NCI-H1417 (cell line): Measurements from ENCODE around the gene TLL2.
A peak's percentile ranks its signal among the peaks of the same experiment; 100 is the strongest.
"Not testable (repeated sequence)": the region's sequence is repeated elsewhere in the genome, so short reads cannot be mapped to it uniquely, and the experiment has no call there.

Source experiments
- DNase-seq, 3 experiments: peaks; one replicate each; lab custom pipeline; 2025; lab: John Stamatoyannopoulos, UW

TLL2 gene

GRCh38 chr10:96513698-96514561 is at the start of gene TLL2:
TLL2 (minus strand) TSS chr10:96513926; CDS start chr10:96513685, 241 bp downstream.
- peak; percentile 68 to 90 (median 85) for DNase-seq

- DNase-seq: no peak
These were observed 47.5 kb upstream of the TLL2 start for GRCh38 chr10:96560966-96561887.

GRCh38 chr10:96560489-96560888 is 46.8 kb upstream of the TLL2 start:
- DNase-seq: no peak

- DNase-seq: peak in 1 of 3 experiments; percentile 14
These were observed 42.3 kb upstream of the TLL2 start for GRCh38 chr10:96556003-96556402.

- DNase-seq: no peak
These were observed 41.6 kb upstream of the TLL2 start for GRCh38 chr10:96555330-96555729.

- peak; percentile 36 to 77 (median 71) for DNase-seq
These were observed 34.9 kb upstream of the TLL2 start for GRCh38 chr10:96548589-96548988.

- DNase-seq: not testable (repeated sequence)
These were observed 31.8 kb upstream of the TLL2 start for GRCh38 chr10:96545558-96545957.

- no peak for DNase-seq
These were observed 28.2 kb upstream of the TLL2 start for GRCh38 chr10:96541921-96542320.

GRCh38 chr10:96540240-96540639 is 26.5 kb upstream of the TLL2 start:
- DNase-seq: no peak

GRCh38 chr10:96538683-96539082 is 25.0 kb upstream of the TLL2 start:
- no peak for DNase-seq

GRCh38 chr10:96536129-96536528 is 22.4 kb upstream of the TLL2 start:
- DNase-seq: no peak

- DNase-seq: no peak
These were observed 18.8 kb upstream of the TLL2 start for GRCh38 chr10:96532523-96532922.

- no peak for DNase-seq
These were observed 16.0 kb upstream of the TLL2 start for GRCh38 chr10:96529634-96530279.

- DNase-seq: no peak
These were observed 11.0 kb upstream of the TLL2 start for GRCh38 chr10:96524741-96525140.

- no peak for DNase-seq
These were observed 3.6 kb upstream of the TLL2 start for GRCh38 chr10:96517284-96517683.

- DNase-seq: no peak
These were observed 2.6 kb upstream of the TLL2 start for GRCh38 chr10:96516337-96516736.

GRCh38 chr10:96513305-96513697 is 425 bp downstream of the TLL2 start:
- DNase-seq: no peak

GRCh38 chr10:96512524-96513304 is 1.0 kb downstream of the TLL2 start:
- peak in 2 of 3 experiments; percentile 36 to 48 for DNase-seq

GRCh38 chr10:96511044-96511945 is 2.4 kb downstream of the TLL2 start:
- peak in 2 of 3 experiments; percentile 44 to 45 for DNase-seq

GRCh38 chr10:96509017-96509641 is 4.6 kb downstream of the TLL2 start:
- DNase-seq: no peak
